GM19438 (cell line): Measurements from ENCODE around the gene CDCA7.
A peak's percentile ranks its signal among the peaks of the same experiment; 100 is the strongest.
"Not testable (repeated sequence)": the region's sequence is repeated elsewhere in the genome, so short reads cannot be mapped to it uniquely, and the experiment has no call there.

Source experiments
- ATAC-seq: cut with Tn5 transposase; IDR thresholded peaks from one replicate; pipeline ENCODE4 v1.9.1; 2021; ENCODE audit warnings: low read depth; ENCODE audit not compliant: unreplicated experiment

Gene CDCA7

GRCh38 chr2:173400760-173401159, 46.1 kb downstream of the CDCA7 start:
- no peak for ATAC-seq

DNA sequence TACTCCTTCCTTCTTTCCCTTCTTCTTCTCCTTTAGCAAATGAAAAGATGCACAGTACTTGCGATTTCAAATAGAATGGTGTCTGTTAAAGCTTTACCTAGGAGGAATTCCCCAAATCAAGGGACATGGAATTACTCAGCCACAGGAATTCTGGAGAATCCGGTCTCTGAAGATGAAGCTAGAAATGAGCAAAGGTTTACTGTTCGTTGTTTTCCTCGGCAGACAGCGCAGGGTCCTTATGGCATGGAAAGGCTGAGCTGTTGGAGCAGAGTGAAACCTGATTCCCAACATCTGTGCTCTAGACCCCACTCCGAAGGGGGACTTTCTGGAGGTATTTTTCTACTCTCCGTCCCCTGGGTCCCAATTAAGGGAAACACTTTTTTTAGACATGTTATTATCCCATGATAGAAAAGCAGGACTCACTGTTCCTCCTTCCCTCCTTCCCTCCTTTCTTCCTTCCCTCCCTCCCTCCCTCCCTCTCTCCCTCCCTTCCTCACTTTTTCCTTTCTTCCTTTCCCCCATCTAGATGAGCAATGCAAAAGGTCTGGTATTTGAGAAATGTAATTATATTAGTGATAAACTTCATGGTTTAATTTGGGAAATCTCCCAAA, 47.1 kb downstream of the CDCA7 start:
- ATAC-seq, result no peak

- ATAC-seq, result peak; percentile 92
These were observed 47.8 kb downstream of the CDCA7 start for GRCh38 chr2:173402405-173402974.

DNA sequence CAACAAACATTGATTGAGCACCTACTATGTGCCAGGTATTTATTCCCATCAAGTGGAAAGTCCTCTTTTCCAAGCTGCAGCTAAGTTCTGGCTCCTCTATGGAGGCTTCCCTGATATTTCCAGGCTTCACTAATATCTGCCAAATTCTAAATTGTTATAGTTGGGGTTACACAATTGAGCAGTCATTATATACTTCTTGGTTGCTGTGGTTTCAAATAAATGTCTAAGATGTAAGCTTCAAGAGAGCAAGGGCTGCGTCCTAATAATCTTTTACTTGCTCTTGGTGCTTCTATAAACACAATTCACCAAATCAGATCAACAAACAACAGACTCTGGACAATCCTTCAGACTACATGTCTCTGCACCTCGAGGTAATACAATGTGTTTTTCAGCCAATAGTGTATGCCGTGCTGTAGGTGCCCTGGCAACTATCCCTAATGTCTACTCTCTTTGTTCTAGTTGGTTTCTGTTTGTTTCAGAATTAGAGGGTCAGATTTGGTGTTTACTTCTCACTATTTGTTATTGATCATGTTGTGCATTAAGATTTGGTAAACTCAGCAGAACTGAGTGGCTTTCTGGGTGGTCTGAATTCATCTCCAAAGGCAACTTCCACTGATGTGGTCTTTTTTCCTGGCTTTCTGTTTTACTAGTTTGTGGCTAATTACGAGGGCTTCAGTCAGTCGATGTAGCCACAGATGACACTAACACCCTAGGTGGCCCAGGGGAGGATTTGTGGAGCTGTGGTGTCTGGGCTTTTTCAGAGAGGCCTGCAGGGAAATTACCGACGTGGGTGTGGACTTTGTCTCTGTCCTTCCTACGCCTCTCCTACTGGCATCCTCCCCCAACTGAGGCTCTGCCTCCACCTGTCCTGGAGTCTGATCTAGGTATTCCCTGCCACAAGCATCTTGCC, 50.4 kb downstream of the CDCA7 start:
- ATAC-seq, result no peak

DNA sequence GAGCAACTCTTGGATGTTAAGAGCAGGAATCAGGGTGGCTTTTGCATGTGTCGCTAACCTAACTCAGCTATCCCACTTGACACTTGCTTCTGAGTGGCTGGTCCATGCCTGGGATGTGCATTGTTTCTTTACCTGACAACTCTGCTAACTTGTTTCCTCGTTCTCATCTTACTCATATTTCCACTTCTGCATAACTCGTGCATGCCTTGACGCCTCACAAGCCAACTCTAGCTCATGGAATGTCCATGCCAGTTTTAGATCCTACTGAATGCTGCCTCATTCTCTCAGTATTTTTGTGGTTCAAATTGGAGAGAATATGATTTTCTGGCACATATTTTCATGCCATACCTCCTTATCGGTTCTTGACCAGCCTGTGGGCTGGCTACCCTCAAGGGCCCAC, 52.5 kb downstream of the CDCA7 start:
- ATAC-seq, result no peak

DNA sequence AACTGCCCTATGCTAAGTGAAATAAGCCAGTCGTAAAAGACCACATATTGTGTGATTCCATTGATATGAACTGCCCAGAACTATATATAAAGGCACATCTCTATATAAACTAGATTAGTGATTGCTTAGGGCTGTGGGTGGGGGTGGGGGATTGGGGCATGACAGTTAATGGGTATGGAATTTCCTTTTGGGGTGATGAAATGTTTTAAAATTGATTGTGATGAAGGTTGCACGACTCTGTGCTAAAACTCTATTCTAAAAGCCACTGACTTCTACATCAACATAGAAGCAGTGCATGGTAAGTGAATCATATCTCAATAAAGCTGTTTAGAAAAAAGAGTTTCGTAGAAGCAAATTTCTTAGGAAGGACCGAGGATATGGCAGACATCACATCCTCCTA, 53.0 kb downstream of the CDCA7 start:
- ATAC-seq, result no peak

DNA sequence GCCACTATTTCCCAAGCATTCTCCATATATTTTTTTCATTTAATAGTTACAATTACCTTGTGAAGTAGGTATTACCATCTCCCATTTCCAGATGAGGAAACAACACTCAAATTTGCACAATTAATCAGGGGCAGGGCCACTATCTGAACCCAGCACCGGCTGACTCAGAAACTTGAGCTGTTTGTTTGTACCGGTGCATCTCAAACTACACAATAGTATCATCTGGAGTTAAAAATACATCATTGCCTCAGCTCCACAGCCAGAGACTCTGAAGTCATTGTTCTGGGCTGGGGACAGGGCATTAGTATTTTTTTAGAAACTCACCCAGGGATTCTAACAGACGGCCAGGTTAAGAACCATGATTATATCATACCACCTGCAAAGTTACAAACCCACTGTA, 55.9 kb downstream of the CDCA7 start:
- ATAC-seq, result no peak

GRCh38 chr2:173412628-173413027, 58.0 kb downstream of the CDCA7 start:
- ATAC-seq, result no peak

GRCh38 chr2:173414823-173415322, 60.2 kb downstream of the CDCA7 start:
- ATAC-seq, result no peak

- ATAC-seq, result no peak
These were observed 61.0 kb downstream of the CDCA7 start for GRCh38 chr2:173415431-173416381.

GRCh38 chr2:173416415-173417152, 61.9 kb downstream of the CDCA7 start:
- not testable (repeated sequence) for ATAC-seq

GRCh38 chr2:173417341-173417740, 62.7 kb downstream of the CDCA7 start:
- ATAC-seq, result no peak

- ATAC-seq, result no peak
These were observed 63.1 kb downstream of the CDCA7 start for GRCh38 chr2:173417802-173418201.
